NCI-H2196 (cell line): ENCODE measurements around the gene CGB1.

Experiments
- DNase-seq: peaks from one replicate; lab custom pipeline; 2025; ENCODE audit not compliant: unreplicated experiment; lab: John Stamatoyannopoulos, UW

The CGB1 gene

DNA sequence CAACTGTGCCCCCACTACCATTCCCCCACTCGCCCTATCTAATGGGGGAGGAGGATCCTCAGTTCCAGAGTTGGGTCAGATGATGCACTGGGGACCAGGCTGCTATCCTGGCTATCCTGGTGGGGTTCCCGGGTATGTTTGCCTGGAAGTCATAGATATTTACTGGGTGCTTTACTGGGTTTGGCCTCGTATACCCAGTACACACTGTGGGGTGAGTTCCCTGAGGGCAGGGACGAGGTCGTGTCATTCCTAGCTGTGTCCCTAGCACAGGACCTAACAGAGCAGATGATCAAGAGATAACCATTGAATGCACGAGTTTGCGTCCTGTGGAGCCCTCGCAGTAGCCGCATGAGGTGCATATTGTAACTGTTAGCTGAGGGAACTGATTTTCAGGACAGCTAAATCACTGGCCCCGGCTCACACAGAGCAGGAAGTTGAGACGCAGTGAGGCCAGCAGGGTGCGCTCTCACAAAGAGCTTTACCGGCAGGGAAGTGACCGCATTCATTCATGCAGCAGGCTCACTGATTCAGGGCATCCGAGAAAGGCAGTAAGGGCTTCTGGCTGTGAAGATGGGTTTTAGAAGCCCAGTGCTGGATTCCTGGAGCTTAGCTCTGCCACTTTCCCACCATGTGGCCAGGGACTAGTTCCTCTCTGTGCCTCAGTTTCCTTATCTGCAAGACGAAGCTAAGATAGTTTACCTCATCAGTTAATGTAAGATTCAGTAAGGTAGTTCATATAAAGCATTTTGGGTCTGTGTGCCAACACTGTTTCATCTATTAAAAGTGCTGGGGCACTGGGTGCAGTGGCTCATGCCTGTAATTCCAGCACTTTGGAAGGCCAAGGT is 37.0 kb downstream of the CGB1 start:
- peak; percentile 39 for DNase-seq

DNA sequence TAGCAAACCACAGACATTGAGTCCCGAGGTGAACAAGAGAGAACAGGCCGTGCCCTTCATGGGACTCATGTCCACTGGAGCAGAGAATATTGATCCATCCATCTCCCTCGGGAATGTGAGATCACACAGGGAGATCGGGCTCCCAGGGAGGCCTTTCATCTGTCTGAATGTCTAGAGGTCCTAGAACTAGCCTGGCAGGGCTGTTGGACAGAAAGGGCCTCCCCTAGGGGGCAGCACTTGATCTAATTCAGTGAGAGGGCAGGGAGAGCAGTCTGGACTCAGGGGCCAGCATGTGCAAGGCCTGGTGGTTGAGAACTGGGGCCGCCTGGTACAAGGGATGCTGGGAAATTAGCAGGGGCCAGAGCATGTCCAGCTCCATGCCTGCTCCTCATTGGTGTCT is 38.7 kb downstream of the CGB1 start:
- peak; percentile 78 for DNase-seq

DNA sequence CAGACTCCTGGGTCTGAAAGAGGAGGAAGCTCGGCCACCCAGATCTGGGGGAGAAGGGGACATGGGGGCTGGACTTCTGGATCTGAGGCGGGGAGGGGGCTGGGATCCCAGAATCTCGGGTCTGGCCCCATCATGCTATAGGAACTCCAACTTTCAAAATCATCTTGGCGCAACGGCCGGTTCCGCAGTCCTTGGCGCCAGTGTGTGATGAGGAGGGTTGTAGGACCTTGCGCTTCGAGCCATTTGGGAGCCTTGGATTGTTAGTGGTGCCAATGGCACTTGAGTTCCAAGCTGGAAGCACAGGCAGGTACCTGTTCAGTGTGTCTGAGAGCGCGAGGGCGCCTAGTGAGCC is 42.7 kb downstream of the CGB1 start:
- no peak for DNase-seq

DNA sequence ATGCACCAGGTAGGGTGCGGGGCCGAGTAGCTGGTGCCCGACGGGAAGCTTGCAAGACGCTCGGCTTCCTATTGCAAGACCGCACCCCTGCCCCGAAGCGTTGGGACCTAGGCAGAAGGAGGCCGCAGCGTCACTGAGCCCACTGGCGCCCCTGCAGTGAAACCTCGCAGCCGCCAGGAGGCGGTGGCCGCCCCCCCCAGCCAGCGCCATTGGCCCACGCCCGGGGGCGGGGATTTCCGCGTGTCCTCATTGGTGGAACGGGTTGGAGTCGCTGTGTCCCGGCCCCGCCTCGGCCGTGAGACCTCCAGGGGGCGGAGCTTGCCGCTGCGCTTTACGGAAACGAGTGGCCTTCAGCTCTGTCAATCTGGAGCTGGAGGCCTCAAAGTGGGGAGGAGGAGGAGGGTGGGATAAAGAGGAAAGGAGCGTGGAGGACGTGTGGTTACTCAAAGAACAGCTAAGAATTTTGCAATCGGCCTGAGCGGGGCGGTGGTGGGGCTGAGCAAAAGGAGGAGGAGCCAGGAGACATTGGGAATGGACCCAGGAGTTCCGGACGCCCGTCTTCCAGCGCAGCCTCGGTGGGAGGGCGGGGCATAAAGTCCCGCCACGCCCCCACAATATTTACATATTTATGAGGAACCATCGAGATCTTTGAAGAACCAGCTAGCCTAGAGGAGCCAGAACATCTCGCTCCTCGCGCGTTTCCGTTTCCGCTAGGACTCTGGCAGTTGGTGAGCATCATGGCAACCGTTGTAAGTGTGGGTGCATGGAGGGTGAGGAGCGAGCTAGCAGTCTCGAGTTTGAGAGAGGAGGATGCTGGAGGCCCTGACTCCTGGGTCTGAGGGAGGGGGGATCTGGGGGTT is 43.3 kb downstream of the CGB1 start, which contains the start of the genes GYS1 and RUVBL2:
Gene GYS1, minus strand, starts transcription at position 135 of the 860 bp plus-strand sequence. CDS start 197 bp downstream, outside the sequence.
Gene RUVBL2, plus strand, starts transcription at position 713 of the 860 bp plus-strand sequence. Its CDS starts 25 bp downstream, at position 738.
- DNase-seq = peak; percentile 99

DNA sequence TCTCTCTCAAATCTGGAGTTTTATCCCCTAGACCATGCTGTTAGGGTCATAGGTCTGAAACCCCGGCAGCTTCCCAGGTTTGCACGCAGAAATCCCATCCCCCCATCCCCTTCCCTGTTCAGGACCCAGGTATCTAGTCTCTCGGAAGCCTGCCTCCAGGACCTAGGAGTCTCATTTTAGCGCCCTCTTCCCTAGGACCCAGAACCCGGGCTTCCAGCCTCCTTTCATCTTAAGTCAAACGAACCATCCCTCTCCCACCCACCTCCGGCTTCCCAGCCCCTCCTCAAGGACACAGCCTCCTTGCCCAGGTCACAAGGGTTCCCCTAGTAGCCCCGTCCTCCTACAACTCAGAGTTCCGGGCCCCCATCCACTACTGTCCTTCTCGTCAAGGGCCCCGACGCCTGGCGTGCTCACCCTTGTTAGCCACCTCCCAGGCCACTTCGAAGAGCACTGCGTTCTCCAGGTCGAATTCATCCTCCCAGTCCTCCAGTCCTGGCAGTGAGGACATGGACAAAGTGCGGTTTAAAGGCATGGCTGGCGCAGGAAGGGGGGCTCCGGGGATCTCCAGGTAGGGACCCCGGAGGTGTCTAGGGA is 44.0 kb downstream of the CGB1 start:
- no peak for DNase-seq

DNA sequence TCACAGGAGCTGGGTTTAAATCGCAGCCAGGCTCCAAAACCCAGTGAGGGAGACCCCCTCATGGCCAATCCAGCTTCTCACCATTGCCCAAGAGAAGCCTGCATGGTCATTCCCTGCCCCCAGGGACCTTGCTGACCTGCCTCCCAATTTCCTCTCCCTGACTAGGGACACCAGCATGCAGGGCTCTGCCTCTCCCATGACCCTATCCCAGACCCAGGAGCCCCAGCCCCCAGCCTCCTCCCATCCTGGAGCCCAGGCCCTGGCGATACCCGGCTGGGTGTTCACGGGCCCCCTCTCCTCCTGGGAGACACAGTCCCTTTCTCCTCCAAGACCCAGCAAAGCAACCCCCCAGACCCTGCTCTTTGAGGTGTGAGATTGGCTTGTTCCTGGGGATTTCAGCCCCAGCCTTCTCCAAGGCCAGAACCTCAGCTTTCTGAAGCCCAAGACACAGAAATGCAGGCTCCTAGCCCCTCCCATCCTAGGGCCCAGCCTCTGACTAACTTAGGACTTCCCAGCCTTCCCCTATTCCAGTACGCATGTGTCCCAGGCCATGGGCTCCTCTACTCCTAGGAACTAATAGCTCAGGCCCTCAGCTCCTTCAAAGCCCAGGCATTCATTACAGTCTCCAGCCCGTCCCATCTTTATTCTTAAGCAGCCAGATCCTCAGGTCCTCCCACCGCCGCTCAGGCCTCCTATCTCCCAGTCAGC is 44.7 kb downstream of the CGB1 start:
- no peak for DNase-seq

DNA sequence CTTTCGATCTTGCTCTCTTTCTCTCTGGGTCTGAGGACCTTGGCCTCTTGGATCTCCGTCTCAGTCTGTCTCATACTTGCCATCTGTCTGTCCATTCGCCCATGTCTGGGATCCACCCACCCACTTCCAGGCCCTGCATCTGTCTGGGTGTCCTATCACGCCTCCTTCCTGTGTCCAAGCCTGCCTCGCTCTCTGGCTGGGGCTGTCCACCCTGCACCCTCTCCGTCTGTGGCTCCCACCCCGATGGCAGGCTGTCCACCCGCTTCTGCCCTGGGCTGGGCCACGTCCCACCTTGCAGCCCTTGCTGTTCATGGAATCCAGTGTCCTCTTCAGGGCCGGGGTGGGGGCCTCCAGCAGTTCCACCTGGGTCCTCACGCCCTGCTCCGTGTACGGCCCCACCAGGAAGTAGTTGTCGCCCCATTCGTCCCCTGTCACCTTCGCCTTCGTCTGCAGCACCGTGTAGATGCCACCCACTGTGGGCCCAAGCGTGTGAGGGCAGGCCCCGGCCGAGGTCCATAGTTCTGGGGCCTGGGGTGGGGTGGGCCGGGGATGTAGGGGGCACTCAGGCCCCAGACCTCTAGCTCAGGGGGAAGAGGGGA is 45.6 kb downstream of the CGB1 start:
- no peak for DNase-seq

DNA sequence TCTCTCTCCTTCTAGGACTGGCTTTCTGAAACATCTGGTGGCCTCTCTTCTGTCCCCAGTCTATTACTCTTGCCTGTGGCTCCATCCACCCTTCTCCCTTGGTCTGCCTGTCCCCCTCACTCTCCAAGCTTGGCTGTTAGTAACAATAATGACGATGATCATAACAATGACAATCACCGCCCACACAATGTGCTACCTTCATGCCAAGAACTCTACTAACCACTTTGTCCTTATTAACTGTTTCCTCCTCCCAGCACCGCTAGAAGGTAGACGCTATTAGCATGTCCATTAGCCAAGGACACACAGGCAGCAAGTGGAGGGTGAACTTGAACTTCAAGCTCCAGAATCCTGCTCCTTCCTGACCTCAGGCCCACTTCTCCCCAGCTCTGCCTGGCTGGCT is 46.3 kb downstream of the CGB1 start:
- DNase-seq = no peak

DNA sequence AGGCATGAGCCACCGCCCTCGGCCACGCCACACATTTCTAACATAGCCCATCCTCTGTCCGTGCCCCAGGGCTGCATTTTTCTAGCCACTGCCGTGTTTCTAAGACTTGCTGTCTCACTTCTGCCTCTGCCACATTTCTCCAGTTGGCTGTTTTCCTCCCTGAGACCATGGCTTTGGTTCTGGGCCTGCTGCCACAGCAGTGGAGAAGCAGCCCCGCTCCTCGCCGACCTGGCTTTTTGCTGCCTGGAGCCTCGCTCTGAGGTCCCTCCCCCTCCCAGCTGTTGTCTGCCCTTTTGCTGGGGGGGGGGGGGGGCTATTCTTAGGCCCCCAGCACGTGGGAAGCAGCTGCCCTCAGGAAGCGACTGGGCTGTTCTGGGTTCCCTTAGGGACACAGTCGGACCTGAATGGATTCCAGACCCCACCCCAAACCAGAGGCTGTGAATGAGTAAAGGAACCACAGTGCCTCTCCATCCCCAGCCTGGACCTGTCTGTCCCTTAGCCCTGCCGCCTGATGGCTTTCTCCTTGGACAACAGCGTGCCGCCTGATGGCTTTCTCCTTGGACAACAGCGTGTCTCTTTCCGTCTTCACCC is 46.9 kb downstream of the CGB1 start:
- DNase-seq = no peak

DNA sequence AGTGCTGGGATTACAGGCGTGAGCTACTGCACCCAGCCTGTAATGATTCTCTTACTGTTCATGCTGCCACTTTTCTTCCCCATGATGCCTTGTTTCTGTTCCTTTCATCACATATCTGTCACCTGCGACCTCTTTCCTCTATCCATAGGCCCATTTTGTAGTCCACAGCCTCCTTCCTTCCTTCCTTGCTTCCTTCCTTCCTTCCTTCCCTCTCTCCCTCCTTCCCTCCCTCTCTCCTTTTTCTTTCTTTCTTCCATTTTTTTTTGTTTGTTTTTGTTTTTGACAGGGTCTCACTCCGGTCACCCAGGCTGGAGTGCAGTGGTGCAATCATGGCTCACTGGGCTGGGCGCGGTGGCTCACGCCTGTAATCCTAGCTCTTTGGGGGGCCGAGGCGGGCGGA is 47.8 kb downstream of the CGB1 start:
- no peak for DNase-seq

DNA sequence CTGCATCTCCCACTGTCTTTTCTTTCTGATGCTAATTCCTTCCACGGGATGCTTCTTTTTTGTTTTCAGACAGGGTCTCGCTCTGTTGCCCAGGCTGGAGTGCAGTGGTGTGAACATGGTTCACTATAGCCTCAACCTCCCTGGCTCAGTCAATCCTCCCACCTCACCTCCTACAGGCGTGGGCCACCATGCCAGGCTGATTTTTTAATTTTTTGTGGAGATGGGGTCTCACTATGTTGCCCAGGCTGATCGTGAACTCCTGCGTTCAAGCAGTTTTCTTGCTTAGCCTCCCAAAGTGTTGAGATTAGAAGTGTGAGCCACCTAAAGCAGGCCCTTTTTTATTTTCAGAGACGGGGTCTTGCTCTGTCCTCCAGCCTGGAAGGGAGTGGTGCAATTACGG is 48.4 kb downstream of the CGB1 start:
- no peak for DNase-seq

DNA sequence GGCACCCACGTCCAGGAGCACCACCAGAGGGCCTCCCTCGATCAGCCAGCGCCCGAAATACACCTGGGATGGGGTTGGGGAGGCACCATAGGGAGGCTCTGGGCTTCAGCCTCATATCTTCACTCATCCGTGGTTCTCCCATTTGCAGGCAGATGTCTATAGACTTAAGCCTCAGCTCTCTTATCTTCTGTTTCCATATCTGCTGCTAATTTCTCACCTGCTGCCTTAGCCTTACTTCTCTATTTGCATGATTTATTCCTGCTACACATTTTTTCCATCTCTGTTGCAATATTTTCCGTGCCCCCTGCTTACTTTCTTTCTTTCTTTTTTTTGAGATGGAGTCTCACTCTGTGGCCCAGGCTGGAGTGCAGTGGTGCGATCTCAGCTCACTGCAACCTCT is 49.4 kb downstream of the CGB1 start:
- no peak for DNase-seq

DNA sequence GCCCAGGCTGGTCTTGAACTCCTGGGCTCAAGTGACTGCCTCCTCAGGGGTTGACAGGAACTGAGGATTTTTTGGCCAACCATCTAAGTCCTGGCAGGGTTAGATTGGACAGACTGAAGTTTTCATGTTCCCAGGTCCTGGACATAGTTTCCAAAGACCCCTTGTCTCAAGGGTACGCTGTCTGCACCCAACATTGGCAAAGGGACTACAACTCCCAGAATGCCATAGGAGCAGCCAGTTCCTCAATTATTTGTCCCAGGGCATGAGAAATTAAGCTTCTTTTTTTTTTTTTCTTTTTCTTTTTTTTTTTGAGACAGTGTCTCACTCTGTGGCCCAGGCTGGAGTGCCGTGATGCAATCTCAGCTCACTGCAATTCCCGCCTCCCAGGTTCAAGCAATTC is 50.5 kb downstream of the CGB1 start:
- no peak for DNase-seq

DNA sequence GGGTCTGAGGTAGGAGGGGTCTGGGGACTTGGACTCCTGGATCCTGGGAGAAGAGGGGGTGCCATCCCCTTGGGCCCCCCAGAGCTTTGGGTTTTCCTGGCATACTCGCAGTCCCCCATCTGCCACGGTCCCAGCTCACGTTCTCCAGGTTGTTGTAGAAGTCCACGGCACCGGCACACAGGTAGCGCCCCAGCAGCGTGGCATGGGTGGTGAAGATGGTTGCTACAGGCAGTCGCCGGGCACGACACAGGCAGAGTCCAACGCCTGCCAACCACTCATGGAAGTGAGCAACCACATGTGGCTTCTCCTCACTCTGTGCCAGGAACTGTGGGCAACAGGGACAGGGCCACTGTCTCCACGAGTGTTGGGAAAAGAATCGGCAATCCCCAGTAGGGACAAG is 51.0 kb downstream of the CGB1 start:
- no peak for DNase-seq
